NCI-H146 (cell line): Measurements from ENCODE around the gene PLOD2.
A peak's percentile ranks its signal among the peaks of the same experiment; 100 is the strongest.

Source experiments
- DNase-seq: peaks from one replicate; lab custom pipeline; 2025; lab: John Stamatoyannopoulos, UW

PLOD2 gene

DNA sequence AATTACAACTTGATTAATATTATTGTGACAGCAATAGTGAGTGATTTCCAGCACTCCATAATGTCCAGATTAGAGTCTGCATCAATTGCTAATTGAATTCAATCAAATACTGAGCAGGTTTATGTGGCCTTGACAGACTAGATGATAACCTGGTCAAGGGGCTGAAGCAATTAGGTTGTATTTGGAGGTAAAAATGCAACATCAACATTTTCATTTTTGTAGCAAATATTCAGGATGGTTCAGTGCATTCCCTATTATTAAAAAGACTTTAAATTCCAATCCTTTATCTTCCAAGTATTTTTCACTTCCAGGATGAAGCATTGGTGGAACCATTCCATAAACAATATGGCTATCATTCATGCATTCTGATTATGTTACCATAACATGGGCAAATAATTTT, 120.4 kb downstream of the PLOD2 start:
- DNase-seq = no peak

DNA sequence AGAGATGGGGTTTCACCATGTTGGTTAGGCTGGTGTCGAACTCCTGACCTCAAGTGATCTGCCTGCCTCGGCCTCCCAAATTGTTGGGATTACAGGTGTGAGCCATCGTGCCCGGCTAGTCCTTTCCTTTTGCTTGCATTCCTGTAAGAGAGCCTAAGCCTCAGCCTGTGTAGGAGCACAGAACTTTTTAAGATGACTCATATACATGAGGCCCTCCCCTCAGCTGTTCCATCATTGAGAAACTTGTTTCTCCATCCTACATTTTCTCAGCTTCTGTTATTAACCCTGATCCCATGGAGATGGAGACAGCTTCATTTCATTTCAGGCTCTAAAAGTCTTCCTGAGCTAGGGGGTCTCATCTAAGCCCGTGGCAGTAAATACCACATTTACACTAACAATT, 123.3 kb downstream of the PLOD2 start:
- no peak for DNase-seq

DNA sequence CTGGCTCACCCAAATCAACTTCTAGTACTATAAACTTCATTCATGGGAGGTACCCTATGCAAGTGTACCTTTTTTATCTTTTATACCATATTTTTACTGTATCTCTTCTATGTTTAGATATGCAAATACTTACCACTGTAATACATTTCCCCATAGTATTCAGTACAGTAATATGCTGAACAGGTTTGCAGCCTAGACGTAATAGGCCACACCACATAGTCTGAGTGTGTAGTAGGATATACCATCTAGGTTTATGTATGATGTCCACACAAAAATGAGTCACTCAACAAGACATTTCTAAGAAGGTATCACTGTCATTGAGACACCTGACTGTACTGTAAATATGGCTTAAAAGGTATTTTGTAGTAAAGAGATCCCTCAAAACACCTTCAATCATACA, 124.7 kb downstream of the PLOD2 start:
- no peak for DNase-seq

DNA sequence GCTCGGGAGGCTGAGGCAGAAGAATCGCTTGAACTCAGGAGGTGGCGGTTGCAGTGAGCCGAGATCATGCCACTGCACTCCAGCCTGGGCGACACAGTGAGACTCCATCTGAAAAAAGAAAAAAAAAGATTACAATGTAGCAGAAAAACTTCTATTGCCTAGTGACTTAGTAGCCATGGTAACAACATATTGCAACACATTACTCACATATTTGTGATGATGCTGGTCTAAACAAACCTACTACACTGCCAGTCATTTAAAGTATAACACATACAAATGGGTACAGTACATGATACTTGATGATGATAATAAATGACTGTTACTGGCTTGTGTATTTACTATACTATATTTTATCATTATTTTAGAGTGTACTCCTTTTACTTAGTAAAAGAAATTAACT, 125.6 kb downstream of the PLOD2 start:
- no peak for DNase-seq

DNA sequence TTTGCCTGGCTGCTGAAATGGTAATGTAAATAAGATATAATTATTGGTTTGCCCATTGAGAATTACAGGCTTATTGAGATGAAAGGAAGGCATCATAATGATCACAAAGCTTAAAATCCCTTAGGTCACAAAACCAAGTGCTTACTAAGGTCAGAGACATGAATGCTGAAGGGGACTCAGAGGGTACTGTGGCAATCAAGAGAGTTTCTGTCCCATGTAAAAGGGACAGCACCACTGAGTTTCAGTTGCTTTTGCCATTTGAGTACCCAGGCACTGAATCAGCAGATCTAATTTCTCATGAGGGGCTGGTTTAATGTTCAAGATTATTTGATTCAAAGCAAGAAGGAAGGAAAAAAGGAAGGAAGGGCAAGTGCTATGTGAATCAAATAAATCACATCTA, 127.0 kb downstream of the PLOD2 start:
- DNase-seq = peak; percentile 39

DNA sequence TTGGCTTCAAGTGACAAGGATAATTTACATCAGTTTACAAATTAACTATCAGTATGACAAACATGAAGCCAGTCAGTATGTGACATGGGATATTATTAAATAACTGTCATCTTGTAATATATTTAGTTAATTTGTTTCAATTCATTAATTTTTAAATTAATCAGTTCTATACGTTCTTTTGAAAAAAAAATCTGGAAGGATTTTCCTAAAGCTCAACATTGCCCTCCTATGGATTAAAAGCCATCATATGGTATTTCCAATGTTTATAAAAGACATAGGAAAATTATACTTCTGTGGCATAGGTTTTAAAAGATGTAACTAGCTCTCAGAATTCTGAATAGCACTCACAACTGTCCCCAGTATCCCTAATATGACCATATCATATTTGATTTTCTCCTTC, 134.4 kb downstream of the PLOD2 start:
- DNase-seq = no peak

DNA sequence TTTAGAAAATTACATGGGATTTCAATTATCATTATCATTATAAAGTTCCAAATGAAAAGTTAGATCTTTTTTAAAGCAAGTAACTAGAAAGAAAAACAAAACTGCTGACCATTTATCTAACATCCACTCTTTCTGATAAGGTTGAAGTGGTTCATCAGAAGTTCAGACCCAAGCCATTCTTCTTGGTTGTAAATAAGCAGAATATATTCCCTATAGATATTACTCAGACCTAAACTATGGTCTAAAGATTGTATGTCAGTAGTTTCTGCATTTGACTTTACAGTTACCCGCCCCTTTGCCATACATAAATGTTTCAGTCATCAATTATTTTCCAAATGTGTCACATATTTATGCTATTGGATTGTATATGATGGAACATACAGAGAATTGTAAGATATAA, 136.7 kb downstream of the PLOD2 start:
- no peak for DNase-seq

DNA sequence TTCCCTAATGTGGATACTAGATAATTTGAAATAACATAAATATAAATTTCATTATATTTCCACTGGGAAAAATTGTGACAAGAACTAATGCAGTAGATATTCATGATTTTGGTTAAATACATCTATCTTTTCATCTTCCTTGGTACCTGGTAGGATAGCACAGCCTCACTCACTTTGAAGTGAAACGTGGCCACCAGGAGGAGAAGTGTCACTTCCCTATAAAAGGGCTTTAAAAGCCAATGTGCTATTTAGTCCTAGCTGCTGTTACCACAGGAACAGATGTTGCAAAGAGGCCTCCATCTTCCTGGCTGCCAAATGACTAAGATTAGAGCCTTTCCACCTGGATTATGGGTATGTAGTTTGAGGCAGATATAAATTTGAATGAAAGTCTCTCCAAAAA, 140.0 kb downstream of the PLOD2 start:
- DNase-seq = no peak

DNA sequence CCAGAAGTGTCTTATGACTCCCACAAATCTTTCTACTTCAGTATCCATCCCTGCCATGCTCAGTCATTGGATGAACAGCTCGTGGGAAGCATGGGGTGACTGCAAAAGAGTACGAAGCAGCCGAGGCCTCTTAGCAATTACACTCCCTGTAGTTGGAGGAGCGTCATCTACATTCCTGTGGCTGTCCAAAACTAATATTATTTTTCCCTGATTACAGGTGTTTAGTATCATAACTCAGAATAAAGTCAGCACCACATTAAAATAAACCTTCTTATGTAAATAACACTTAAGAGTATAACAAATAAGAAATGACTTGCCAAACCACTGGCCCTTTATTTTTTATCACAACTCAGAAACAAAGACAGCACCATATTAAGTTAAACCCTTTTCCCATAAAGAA, 141.5 kb downstream of the PLOD2 start:
- DNase-seq = no peak
